GM18858 (cell line): ENCODE data around the gene PLOD1.
"Not testable (repeated sequence)": the region's sequence is repeated elsewhere in the genome, so short reads cannot be mapped to it uniquely, and the experiment has no call there.

Experiments used
- ATAC-seq: cut with Tn5 transposase; IDR thresholded peaks from one replicate; pipeline ENCODE4 v1.9.1; 2021; ENCODE audit not compliant: unreplicated experiment

PLOD1 gene

DNA sequence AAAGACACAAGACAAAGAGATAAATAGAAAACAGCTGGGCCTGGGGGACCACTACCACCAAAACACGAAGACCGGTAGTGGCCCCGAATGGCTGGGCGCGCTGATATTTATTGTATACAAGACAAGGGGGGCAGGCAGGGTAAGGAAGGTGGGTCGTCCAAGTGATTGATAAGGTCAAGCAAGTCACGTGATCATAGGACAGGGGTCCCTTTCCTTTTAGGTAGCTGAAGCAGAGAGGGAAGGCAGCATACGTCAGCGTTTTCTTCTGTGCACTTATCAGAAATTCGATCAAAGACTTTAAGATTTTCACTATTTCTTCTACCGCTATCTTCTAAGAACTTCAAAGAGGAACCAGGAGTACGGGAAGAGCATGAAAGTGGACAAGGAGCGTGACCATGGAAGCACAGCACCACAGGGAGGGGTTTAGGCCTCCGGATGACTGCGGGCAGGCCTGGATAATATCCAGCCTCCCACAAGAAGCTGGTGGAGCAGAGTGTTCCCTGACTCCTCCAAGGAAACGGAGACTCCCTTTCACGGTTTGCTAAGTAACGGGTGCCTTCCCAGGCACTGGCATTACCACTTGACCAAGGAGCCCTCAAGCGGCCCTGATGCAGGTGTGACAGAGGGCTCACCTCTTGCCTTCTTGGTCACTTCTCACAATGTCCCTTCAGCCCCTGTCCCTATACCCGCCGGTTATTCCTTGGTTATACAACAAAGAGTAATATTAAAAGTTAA is 21.9 kb upstream of the PLOD1 start:
- ATAC-seq = not testable (repeated sequence)

DNA sequence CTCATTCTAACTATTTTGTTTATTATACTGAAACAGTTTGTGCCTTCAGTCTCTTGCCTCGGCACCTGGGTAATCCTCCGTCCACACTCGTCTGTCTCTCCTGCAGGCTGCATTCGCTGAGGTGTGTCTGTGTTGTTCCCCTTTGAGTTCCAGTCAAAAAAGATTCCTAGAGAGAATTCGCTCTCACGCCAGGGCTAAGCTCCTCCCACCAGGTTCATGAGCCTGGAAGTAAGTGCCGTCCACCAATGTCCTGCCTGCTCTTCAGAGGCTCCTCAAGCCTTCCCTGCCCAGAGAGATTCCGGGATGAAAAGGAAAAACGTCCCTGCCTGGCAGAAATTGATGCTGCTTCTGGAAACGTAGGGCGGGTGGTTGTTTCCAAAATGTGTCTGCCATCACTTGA is 21.2 kb upstream of the PLOD1 start:
- no peak for ATAC-seq

GRCh38 chr1:11914024-11914423 is 20.5 kb upstream of the PLOD1 start:
- ATAC-seq = no peak

GRCh38 chr1:11918799-11919519 is 15.6 kb upstream of the PLOD1 start:
- ATAC-seq = no peak

- ATAC-seq = no peak
Observed at GRCh38 chr1:11919621-11920020, 14.9 kb upstream of the PLOD1 start.

GRCh38 chr1:11920239-11920903 is 14.1 kb upstream of the PLOD1 start:
- no peak for ATAC-seq

DNA sequence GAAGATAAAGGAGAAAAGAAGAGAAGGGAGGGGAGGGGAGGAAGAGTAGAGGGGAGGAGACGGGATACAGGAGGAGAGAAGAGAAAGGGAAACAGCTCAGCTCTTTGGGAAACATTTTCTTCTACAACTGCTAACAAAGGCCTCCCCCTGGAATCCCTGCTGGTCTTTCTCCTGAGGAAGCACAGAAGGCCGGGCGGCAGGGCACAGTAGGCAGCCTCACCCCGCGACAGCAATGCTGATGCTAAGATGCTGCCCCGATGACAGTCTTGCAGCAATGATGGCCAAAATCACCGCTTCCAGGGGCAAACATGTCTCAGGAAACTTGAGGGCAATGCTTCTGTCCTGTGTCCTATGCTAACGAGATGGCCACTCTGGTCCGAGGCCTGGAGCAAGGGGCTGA is 13.5 kb upstream of the PLOD1 start:
- no peak for ATAC-seq

- ATAC-seq = no peak
Observed at GRCh38 chr1:11923069-11923826, 11.3 kb upstream of the PLOD1 start.

DNA sequence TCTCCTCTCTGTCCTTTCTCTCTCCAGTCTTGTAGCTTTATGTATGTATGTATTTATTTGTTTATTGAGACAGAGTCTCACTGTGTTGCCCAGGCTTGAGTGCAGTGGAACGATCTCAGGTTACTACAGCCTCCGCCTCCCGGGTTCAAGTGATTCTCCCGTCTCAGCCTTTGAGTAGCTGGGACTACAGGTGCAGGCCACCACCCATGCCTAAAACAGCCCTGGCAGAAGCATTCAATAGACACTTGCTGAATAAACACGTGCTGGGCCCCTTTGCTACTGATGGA is 10.7 kb upstream of the PLOD1 start:
- ATAC-seq = no peak

- ATAC-seq = no peak
Observed at GRCh38 chr1:11924334-11925195, 10.0 kb upstream of the PLOD1 start.

- ATAC-seq = not testable (repeated sequence)
Observed at GRCh38 chr1:11925196-11925937, 9.2 kb upstream of the PLOD1 start.

GRCh38 chr1:11925938-11926292 is 8.6 kb upstream of the PLOD1 start:
- ATAC-seq = no peak

DNA sequence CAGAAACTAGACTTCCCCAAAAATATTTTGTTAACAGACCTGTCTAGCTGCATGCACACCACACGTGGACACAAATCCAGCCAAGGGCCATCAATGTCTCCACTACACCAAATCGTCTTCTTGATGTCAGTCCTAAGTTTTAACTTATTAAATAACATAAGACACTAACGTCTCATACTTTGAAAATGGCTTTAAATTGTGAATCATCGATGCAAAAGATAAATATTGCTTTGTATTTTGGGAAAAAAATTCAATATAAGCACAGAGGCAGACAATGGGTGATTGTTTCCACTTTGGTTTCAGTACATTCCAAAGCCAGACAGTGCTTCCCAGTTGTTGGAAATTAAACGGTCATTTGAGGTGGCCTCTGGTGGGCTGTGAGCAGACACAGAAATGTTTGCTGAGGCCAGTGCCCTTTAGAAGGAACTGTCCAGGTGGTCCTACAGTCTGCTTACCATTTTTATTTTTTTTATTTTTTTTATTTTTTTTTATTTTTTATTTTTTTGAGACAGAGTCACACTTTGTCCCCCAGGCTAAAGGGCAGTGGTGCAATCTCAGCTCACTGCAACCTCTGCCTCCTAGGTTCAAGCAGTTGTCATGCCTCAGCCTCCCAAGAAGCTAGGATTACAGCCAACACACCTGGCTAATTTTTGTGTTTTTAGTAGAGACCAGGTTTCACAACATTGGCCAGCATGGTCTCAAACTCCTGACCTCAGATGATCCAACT is 6.5 kb upstream of the PLOD1 start:
- ATAC-seq = no peak

DNA sequence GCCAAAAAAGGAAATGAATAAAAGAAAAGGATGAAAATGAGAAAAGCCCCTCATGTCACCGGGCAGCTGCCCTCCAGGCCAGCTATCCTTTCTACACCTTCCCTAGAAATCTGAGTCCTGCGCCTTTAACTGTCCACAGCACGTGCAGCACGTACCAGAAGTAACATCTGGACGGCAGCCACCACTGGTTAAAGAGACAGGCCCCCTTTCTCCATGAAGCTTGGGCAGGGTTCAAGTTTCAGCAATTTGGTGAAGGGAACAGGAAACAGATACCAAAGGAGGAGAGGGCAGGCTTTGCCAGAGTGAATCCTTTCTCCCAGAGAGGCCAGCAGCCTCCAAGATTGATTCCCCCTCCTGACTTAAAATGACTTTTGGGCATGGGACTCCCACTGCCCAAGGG is 4.7 kb upstream of the PLOD1 start:
- ATAC-seq = no peak

GRCh38 chr1:11930571-11931445 is 3.7 kb upstream of the PLOD1 start:
- ATAC-seq = no peak

- ATAC-seq = no peak
Observed at GRCh38 chr1:11931845-11932244, 2.7 kb upstream of the PLOD1 start.

- no peak for ATAC-seq
Observed at GRCh38 chr1:11935057-11935412, 518 bp downstream of the PLOD1 start.

- ATAC-seq = not testable (repeated sequence)
Observed at GRCh38 chr1:11935733-11936132, 1.2 kb downstream of the PLOD1 start.
